Fibroblast of upper back skin (primary cell): ENCODE results near the gene GABRG3.
"Not testable (repeated sequence)": the region's sequence is repeated elsewhere in the genome, so short reads cannot be mapped to it uniquely, and the experiment has no call there.

Experiments used
- DNase-seq: peaks from one replicate; pipeline ENCODE4 v3.0.0-alpha.2; 2013

The GABRG3 gene

GRCh38 chr15:27353856-27354255 lies 382.9 kb downstream of the GABRG3 start:
- DNase-seq, result peak; percentile 73

GRCh38 chr15:27358751-27359434 lies 387.9 kb downstream of the GABRG3 start:
- peak; percentile 27 for DNase-seq

DNA sequence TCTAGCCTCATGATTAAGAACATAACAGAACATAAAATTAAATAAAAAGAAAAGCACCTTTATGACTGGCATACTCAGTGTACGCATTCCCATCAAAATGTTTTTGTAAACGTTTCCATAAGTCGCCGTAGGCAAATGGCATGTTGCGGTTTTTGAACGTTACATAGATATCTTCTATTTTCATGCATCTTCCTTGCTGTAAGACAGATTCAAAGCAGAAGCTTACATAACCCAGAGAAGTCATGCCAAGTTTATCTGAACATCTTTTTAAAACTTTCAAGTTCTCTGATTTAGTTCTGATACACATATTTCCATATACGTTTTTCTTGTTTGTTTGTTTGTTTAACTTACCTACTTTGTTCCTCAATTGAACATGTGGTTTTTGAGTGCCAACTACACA lies 388.6 kb downstream of the GABRG3 start:
- DNase-seq, result no peak

- DNase-seq, result peak; percentile 19
Measured at GRCh38 chr15:27360316-27360715, 389.3 kb downstream of the GABRG3 start.

GRCh38 chr15:27361438-27361837 lies 390.5 kb downstream of the GABRG3 start:
- no peak for DNase-seq

- DNase-seq, result no peak
Measured at GRCh38 chr15:27365456-27365855, 394.5 kb downstream of the GABRG3 start.

DNA sequence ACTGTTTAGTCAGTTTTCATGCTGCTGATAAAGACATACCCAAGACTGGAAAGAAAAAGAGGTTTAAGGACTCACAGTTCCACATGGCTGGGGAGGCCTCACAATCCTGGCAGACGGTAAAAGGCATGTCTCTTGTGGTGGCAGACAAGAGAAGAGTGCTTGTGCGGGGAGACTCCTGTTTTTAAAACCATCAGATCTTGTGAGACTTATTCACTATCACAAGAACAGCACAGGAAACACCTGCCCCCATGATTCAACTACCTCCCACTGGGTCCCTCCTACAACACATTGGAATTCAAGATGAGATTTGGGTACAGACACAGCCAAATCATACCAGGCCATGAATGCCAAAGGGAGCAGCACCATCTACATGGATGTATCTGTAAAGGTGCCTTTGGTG lies 406.4 kb downstream of the GABRG3 start:
- not testable (repeated sequence) for DNase-seq

DNA sequence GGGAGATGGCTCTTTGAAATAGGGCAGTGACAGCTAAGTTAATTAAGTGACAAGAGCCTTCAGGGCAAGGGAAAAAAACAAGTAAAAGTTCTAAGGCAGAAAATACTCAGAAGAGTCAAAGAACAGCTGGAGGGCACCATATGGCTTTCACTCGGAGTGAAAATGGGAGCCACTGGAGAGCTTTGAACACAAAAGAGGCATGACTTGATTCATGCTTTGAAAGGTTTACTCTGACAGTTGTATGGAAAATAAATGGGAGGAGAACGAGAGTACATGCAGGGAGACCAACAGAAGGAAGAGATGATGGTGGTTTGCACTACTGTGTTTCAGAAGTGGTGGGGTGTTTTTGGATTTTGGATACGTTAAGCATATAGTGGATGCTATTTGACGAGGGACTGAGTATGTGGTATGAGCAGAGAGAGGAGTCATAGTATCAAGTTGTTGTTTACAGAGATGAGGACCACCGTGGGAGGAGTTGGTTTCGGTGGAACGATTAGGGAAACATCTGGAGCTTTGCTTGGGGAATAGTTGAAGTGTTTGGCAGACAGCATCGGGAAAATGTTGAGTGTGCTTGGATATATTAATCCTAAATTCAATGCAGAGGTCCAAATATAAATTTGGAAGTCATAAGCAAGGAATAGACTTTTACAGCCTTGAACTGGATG lies 411.5 kb downstream of the GABRG3 start:
- DNase-seq, result no peak

GRCh38 chr15:27383726-27384125 lies 412.7 kb downstream of the GABRG3 start:
- no peak for DNase-seq

DNA sequence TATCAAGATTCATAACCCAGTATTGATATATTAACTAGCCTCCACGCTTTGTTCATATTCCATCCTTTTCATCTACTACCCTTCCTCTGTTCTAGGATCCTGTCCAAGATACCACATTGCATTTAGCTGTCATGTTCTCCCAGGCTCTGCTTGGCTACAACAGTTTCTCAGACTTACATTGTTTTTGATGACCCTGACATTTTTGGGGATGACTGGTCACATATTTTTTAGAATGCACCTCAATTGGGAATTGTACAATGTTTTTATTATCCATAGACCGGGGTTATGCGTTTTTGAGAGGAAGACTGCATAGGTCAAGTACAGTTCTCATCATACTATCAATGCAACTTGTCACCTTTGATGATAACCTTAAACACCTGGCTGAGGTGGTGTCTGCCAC lies 421.2 kb downstream of the GABRG3 start:
- no peak for DNase-seq

DNA sequence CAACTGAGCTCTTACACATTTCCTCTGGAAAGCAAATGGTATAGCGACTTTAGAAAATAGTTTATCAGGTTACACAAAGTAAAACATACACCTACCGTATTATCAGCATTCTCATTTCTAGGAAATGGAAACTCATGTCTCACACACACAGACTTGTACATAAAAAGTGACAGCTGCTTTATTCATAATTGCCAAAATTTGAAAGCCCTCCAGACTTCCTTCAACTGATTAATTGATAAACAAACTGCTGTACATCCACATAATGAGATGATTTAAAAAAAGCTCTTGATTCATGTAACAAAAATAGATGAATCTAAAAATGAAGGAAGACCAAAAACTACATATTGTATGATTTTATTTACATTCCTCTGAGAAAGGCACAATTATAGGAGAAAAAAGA lies 425.5 kb downstream of the GABRG3 start:
- DNase-seq, result no peak

GRCh38 chr15:27396996-27397395 lies 426.0 kb downstream of the GABRG3 start:
- no peak for DNase-seq

DNA sequence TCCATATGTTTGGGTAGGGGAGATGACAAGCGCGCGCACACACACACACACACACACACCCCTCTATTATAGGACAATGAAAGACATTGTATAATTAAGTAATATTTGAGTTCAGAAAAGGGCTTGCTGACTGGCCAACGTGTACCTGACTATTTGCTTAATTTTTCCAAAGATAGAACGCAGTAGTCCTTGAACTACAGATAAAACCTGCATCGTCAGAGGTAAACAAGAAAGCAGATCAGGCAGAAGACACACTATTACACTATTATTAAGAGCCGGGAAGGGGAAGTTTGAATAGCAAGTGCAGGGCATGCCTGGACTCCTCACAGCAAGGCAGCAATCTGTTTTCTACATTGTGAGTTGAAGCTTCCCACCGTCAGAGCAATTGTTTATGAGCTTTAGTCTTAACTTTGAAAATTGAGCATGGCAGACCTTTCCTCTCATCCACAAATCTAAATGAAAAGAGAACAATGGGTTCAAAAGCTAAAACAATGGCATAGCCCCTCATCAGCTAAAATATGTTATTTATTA lies 427.7 kb downstream of the GABRG3 start:
- no peak for DNase-seq

GRCh38 chr15:27399241-27399640 lies 428.3 kb downstream of the GABRG3 start:
- no peak for DNase-seq

- no peak for DNase-seq
Measured at GRCh38 chr15:27401471-27401870, 430.5 kb downstream of the GABRG3 start.

GRCh38 chr15:27408428-27408827 lies 437.4 kb downstream of the GABRG3 start:
- DNase-seq, result no peak

GRCh38 chr15:27410996-27411605 lies 440.1 kb downstream of the GABRG3 start:
- peak; percentile 71 for DNase-seq

DNA sequence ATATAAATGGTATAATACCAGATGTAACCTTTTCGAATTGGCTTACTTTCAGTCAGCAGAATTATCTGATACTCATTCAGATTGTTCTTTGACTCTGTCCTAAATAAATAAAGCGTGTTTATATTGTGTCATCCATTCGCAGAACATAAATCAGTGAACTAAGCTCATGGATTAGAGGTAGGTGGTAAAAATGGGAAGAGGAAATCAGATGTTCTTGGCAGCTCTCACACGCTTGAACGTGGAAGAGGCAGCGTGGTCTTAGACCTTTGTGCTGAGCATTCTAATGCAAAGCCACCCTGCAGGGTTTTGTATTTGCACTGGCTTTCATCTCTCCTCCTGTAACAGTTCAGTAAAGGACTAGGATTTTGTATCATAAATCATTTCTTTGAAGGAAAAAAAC lies 441.4 kb downstream of the GABRG3 start:
- DNase-seq, result no peak

DNA sequence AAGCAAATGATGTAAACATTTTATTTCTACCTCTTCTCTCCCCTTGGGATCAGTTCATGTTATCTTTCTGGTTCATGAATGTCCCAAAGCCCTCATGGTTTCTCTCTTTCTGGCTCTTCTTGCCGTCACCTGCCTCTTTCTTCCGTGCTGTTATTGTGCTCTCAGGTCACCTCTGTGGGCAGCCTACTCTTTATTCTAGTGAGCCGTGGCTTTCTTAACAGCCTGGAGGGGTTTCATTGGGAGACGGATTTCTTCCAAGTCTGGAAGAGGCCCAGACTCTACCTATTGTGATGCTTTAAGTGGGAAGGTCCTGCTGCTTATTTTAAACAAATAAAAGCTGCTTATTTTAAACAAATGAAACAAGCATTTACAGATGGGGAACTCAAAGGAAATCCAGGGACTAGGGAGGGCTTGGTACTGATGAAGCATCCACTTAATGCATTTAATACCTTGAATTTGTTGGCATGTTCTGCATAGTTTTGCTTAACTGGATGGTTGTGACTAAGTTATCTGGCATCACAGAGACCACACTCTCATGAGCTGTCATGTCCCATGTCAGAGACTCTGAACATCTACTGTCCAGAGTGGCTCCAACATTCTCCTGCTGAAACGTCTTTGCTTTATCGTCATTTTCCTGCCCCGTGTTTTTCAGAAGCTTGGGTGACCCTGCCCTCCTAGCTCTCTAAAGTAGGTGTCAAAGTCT lies 443.3 kb downstream of the GABRG3 start:
- DNase-seq, result peak; percentile 72

DNA sequence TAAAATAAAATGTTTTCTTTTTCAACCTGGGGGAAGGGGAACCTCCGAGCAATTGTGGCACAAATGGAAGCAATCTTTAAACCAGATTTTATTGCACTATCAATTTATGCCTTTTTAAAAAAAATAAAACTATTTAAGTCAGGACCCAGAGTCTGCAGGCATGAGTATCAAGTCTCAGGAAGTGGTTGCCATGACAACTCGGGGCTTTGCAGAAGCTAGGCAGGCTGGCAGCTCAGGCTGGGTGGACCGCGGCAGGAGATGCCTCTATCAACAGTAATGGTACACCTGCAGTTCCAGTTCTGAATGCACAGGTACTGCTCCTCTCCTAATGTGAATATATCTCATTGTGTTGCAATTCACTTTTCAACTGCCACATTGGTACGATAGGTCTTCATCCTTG lies 447.7 kb downstream of the GABRG3 start:
- DNase-seq, result no peak

DNA sequence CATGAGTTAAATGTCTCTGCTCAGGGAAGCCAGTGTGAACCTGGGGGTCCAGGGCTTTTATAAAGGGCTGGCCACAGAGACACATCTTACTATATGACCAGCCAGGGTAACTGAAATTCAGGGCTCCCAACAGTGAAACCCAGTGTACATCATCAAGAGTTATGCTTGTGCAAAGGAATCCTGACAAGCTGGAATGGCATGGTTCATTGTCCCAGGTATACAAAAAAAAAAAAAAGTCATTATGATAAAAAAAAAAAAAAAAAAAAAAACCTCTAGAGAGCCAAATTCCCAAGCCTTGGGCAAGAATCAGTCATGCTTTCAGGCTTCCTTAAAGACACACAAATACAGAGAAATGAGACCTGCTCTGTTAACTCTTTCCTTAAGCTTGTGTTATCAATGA lies 452.0 kb downstream of the GABRG3 start:
- no peak for DNase-seq

DNA sequence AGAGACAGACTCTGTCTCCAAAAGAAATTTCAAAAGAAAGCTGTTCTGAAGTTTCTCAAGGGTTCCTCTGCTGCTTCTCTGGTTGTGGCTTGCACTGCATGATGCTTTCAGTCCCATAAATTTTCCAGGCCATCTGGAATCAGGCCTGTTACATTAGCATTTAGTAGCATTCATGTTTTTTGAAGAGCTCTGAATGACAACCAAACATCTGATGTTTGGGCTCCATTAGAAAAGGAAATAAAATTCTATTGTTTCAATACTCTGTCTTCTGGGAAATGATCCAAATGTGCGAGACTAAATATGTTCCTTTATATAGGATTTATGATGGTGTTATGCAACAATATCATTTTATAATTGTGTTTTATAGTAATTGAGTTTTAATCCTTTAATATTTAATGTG lies 455.8 kb downstream of the GABRG3 start:
- no peak for DNase-seq

DNA sequence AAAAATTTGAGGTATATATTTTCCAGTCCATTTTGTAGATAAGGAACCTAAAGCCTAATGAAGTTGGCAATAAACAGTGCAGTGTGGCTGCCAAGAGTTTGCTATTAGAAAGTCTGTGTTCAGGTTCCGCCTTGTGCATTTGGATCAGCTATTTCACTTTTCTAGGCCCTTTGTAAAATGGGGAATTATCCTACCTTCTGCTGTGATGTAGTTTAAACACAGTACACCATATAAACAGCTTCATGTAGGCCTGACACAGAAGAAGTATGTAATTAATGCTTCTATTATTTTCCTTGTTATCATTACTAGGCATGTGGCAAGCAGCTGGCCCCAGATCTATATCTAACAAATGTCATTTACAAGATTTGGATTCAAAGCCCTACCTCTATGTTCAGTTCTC lies 456.3 kb downstream of the GABRG3 start:
- DNase-seq, result no peak

GRCh38 chr15:27428151-27428550 lies 457.2 kb downstream of the GABRG3 start:
- DNase-seq, result no peak
